UCSD-AML1 (cell line): ENCODE measurements around the gene BCDIN3D.
"Not testable (repeated sequence)": the region's sequence is repeated elsewhere in the genome, so short reads cannot be mapped to it uniquely, and the experiment has no call there.

ENCODE experiments used
- DNase-seq: peaks from one replicate; lab custom pipeline; 2025; ENCODE audit not compliant: unreplicated experiment; lab: John Stamatoyannopoulos, UW

The BCDIN3D gene

GRCh38 chr12:49842519-49843352 lies at the start of gene BCDIN3D:
TSS of gene BCDIN3D (minus strand) at chr12:49843106. CDS start at chr12:49843087, 19 bp downstream.
- peak; percentile 97 for DNase-seq

- DNase-seq, result no peak
Observed at GRCh38 chr12:49892084-49892731, 49.3 kb upstream of the BCDIN3D start.

- DNase-seq, result no peak
Observed at GRCh38 chr12:49891476-49891875, 48.6 kb upstream of the BCDIN3D start.

GRCh38 chr12:49891012-49891411 lies 48.1 kb upstream of the BCDIN3D start:
- DNase-seq, result no peak

- no peak for DNase-seq
Observed at GRCh38 chr12:49890096-49890461, 47.2 kb upstream of the BCDIN3D start.

GRCh38 chr12:49889361-49890095 lies 46.6 kb upstream of the BCDIN3D start:
- DNase-seq, result no peak

GRCh38 chr12:49888461-49889151 lies 45.7 kb upstream of the BCDIN3D start:
- no peak for DNase-seq

GRCh38 chr12:49887536-49888401 lies 44.9 kb upstream of the BCDIN3D start:
- DNase-seq, result no peak

GRCh38 chr12:49887091-49887490 lies 44.2 kb upstream of the BCDIN3D start:
- no peak for DNase-seq

- no peak for DNase-seq
Observed at GRCh38 chr12:49885663-49886461, 43.0 kb upstream of the BCDIN3D start.

- no peak for DNase-seq
Observed at GRCh38 chr12:49885118-49885517, 42.2 kb upstream of the BCDIN3D start.

GRCh38 chr12:49882851-49883464 lies 40.1 kb upstream of the BCDIN3D start:
- no peak for DNase-seq

- no peak for DNase-seq
Observed at GRCh38 chr12:49882248-49882850, 39.4 kb upstream of the BCDIN3D start.

GRCh38 chr12:49881415-49882247 lies 38.7 kb upstream of the BCDIN3D start:
- DNase-seq, result no peak

GRCh38 chr12:49880756-49881414 lies 38.0 kb upstream of the BCDIN3D start:
- DNase-seq, result no peak

- DNase-seq, result not testable (repeated sequence)
Observed at GRCh38 chr12:49879065-49879464, 36.2 kb upstream of the BCDIN3D start.

GRCh38 chr12:49878021-49878420 lies 35.1 kb upstream of the BCDIN3D start:
- DNase-seq, result no peak
